ENCODE data around the gene GRID1.

GRID1 gene

GRCh38 chr10:86266446-86267242 lies 100.0 kb downstream of the GRID1 start:
- no peak for DNase-seq (ENCODE audit: low spot score)

GRCh38 chr10:86265895-86266259 lies 100.7 kb downstream of the GRID1 start:
- DNase-seq (ENCODE audit: low spot score) = no peak

GRCh38 chr10:86265236-86265894 lies 101.2 kb downstream of the GRID1 start:
- DNase-seq (ENCODE audit: low spot score) = no peak

- no peak for DNase-seq (ENCODE audit: low spot score)
Observed at GRCh38 chr10:86264481-86265231, 101.9 kb downstream of the GRID1 start.

- no peak for DNase-seq (ENCODE audit: low spot score)
Observed at GRCh38 chr10:86263907-86264306, 102.7 kb downstream of the GRID1 start.

- DNase-seq (ENCODE audit: low spot score) = no peak
Observed at GRCh38 chr10:86263209-86263608, 103.4 kb downstream of the GRID1 start.

GRCh38 chr10:86262688-86263181 lies 103.9 kb downstream of the GRID1 start:
- DNase-seq (ENCODE audit: low spot score) = peak; percentile 34

- DNase-seq (ENCODE audit: low spot score) = no peak
Observed at GRCh38 chr10:86261941-86262687, 104.5 kb downstream of the GRID1 start.

GRCh38 chr10:86261470-86261869 lies 105.1 kb downstream of the GRID1 start:
- no peak for DNase-seq (ENCODE audit: low spot score)

GRCh38 chr10:86260564-86260963 lies 106.0 kb downstream of the GRID1 start:
- no peak for DNase-seq (ENCODE audit: low spot score)

GRCh38 chr10:86259901-86260562 lies 106.6 kb downstream of the GRID1 start:
- no peak for DNase-seq (ENCODE audit: low spot score)

GRCh38 chr10:86258941-86259340 lies 107.7 kb downstream of the GRID1 start:
- DNase-seq (ENCODE audit: low spot score) = no peak

- DNase-seq (ENCODE audit: low spot score) = peak; percentile 44
Observed at GRCh38 chr10:86258499-86258898, 108.1 kb downstream of the GRID1 start.

GRCh38 chr10:86257683-86258082 lies 108.9 kb downstream of the GRID1 start:
- DNase-seq (ENCODE audit: low spot score) = no peak

GRCh38 chr10:86256690-86257315 lies 109.8 kb downstream of the GRID1 start:
- peak; percentile 5 for DNase-seq (ENCODE audit: low spot score)

GRCh38 chr10:86255405-86256251 lies 111.0 kb downstream of the GRID1 start:
- DNase-seq (ENCODE audit: low spot score) = peak; percentile 4

GRCh38 chr10:86254526-86255174 lies 111.9 kb downstream of the GRID1 start:
- DNase-seq (ENCODE audit: low spot score) = peak; percentile 40

- no peak for DNase-seq (ENCODE audit: low spot score)
Observed at GRCh38 chr10:86254081-86254480, 112.5 kb downstream of the GRID1 start.

All from AG20443 (cell line).